HG02938 (cell line): Measurements from ENCODE around the gene NUMA1.
A peak's percentile ranks its signal among the peaks of the same experiment; 100 is the strongest.

Experiments
- ATAC-seq: cut with Tn5 transposase; IDR thresholded peaks from one replicate; pipeline ENCODE4 v1.9.1; 2021; ENCODE audit warnings: mild to moderate bottlenecking, moderate library complexity; ENCODE audit not compliant: unreplicated experiment

The NUMA1 gene

GRCh38 chr11:71976551-71976950 lies 103.8 kb downstream of the NUMA1 start:
- ATAC-seq: no peak

GRCh38 chr11:71971680-71972079 lies 108.7 kb downstream of the NUMA1 start:
- ATAC-seq: no peak

- ATAC-seq: no peak
Measured at GRCh38 chr11:71964641-71965040, 115.7 kb downstream of the NUMA1 start.

- ATAC-seq: no peak
Measured at GRCh38 chr11:71963468-71963867, 116.9 kb downstream of the NUMA1 start.

- ATAC-seq: peak; percentile 83
Measured at GRCh38 chr11:71962428-71963038, 117.8 kb downstream of the NUMA1 start.

- ATAC-seq: no peak
Measured at GRCh38 chr11:71955898-71956456, 124.4 kb downstream of the NUMA1 start.
